NB4 (cell line): ENCODE measurements around the gene STK35.

Experiments used
- DNase-seq: peaks from one replicate; pipeline ENCODE4 v3.0.0; 2010; ENCODE audit warnings: low read depth
- H3K4me3 ChIP-seq: one replicate; pipeline ENCODE4 v1.5.1; 2011; ENCODE audit warnings: mild to moderate bottlenecking, low read depth, low read length, moderate library complexity
- CTCF ChIP-seq: IDR thresholded peaks from one replicate; pipeline ENCODE4 v1.5.1; 2012; ENCODE audit warnings: low read depth, low read length
- MAX ChIP-seq: IDR thresholded peaks from 2 replicates; pipeline ENCODE4 v1.6.1; 2011; ENCODE audit warnings: low read depth, low read length
- MYC ChIP-seq: IDR thresholded peaks from 2 replicates; pipeline ENCODE4 v1.6.1; 2011; ENCODE audit warnings: low read depth, low read length
- POLR2A ChIP-seq: IDR thresholded peaks from 2 replicates; pipeline ENCODE4 v1.6.1; 2011; ENCODE audit warnings: mild to moderate bottlenecking; ENCODE audit not compliant: insufficient read length; ENCODE audit errors: extremely low read depth

Gene STK35

GRCh38 chr20:2195614-2196013 is 94.0 kb downstream of the STK35 start:
- H3K4me3 ChIP-seq = no peak overlapping the region
- TF ChIP-seq CTCF (no peak), MAX (no peak), MYC (no peak), POLR2A (no peak)
- no peak for DNase-seq

- no peak for TF ChIP-seq CTCF
- no peak for DNase-seq
- no peak overlapping the region for H3K4me3 ChIP-seq
Measured at GRCh38 chr20:2197166-2197565, 95.5 kb downstream of the STK35 start.
